Muscle layer of duodenum (tissue), 2 donors: Measurements from ENCODE around the gene SLF2.
"Not testable (repeated sequence)": the region's sequence is repeated elsewhere in the genome, so short reads cannot be mapped to it uniquely, and the experiment has no call there.

Source experiments
- H3K27ac ChIP-seq: one replicate; pipeline ENCODE4 v1.7.0; 2013; ENCODE audit warnings: mild to moderate bottlenecking, low read length
- H3K27me3 ChIP-seq: one replicate; pipeline ENCODE4 v1.7.0; 2013; ENCODE audit warnings: low read depth, mild to moderate bottlenecking, control low read depth, low read length
- H3K36me3 ChIP-seq, 2 donors: one replicate each; pipeline ENCODE4 v1.7.0; 2013; ENCODE audit warnings: low read length in 2 of 2, control low read depth in 1 of 2, mild to moderate bottlenecking in 1 of 2; ENCODE audit not compliant: insufficient read depth in 2 of 2, control insufficient read depth in 1 of 2
- H3K4me1 ChIP-seq, 2 donors: one replicate each; pipeline ENCODE4 v1.7.0; 2013; ENCODE audit warnings: low read length in 2 of 2, mild to moderate bottlenecking in 2 of 2, control low read depth in 1 of 2, moderate library complexity in 1 of 2; ENCODE audit not compliant: insufficient read depth in 2 of 2, control insufficient read depth in 1 of 2
- H3K4me3 ChIP-seq, 2 donors: one replicate each; pipeline ENCODE4 v1.7.0; 2013; ENCODE audit warnings: low read length in 2 of 2, low read depth in 1 of 2, mild to moderate bottlenecking in 1 of 2
- H3K9me3 ChIP-seq, 2 donors: one replicate each; pipeline ENCODE4 v1.7.0; 2013; ENCODE audit warnings: low read length in 2 of 2, control low read depth in 1 of 2, mild to moderate bottlenecking in 1 of 2; ENCODE audit not compliant: control insufficient read depth in 1 of 2
- donor health status: healthy.

SLF2 gene

GRCh38 chr10:100882671-100883311, 30.0 kb upstream of the SLF2 start:
- H3K27me3 ChIP-seq = no peaks in the 10 kb centered on the region
- H3K36me3 ChIP-seq = no peaks in the 10 kb centered on the region
- H3K27ac ChIP-seq = no peak overlapping the region
- peaks cover 0 to 16% of the 10 kb centered on the region in 2 donors for H3K4me1 ChIP-seq
- no peaks in the 10 kb centered on the region for H3K9me3 ChIP-seq
- H3K4me3 ChIP-seq = no peak overlapping the region

- H3K27ac ChIP-seq = no peak overlapping the region
- H3K36me3 ChIP-seq = no peaks in the 10 kb centered on the region
- no peaks in the 10 kb centered on the region for H3K27me3 ChIP-seq
- H3K4me1 ChIP-seq = peaks cover 0 to 18% of the 10 kb centered on the region in 2 donors
- H3K4me3 ChIP-seq = no peak overlapping the region
- no peaks in the 10 kb centered on the region for H3K9me3 ChIP-seq
Observed at GRCh38 chr10:100883312-100883821, 29.4 kb upstream of the SLF2 start.

- not testable (repeated sequence) for H3K4me3 ChIP-seq, H3K27ac ChIP-seq, H3K36me3 ChIP-seq, H3K27me3 ChIP-seq, H3K9me3 ChIP-seq
- H3K4me1 ChIP-seq = peaks cover 0 to 18% of the 10 kb centered on the region in 2 donors
Observed at GRCh38 chr10:100885611-100886010, 27.2 kb upstream of the SLF2 start.

GRCh38 chr10:100886091-100886490, 26.7 kb upstream of the SLF2 start:
- Histone ChIP-seq H3K27me3 (peaks cover 7% of the 10 kb centered on the region), H3K4me1 (peaks cover 0 to 18% of the 10 kb centered on the region in 2 donors), H3K9me3 (no peaks in the 10 kb centered on the region), H3K4me3 (no peak overlapping the region), H3K27ac (no peak overlapping the region), H3K36me3 (no peaks in the 10 kb centered on the region)

GRCh38 chr10:100886521-100886920, 26.2 kb upstream of the SLF2 start:
- Histone ChIP-seq H3K27ac (no peak overlapping the region), H3K4me3 (no peak overlapping the region), H3K36me3 (no peaks in the 10 kb centered on the region), H3K4me1 (peaks cover 0 to 18% of the 10 kb centered on the region in 2 donors), H3K27me3 (peaks cover 7% of the 10 kb centered on the region), H3K9me3 (no peaks in the 10 kb centered on the region)

- peaks cover 7% of the 10 kb centered on the region for H3K27me3 ChIP-seq
- H3K27ac ChIP-seq = no peak overlapping the region
- no peak overlapping the region for H3K4me3 ChIP-seq
- H3K4me1 ChIP-seq = peaks cover 0 to 16% of the 10 kb centered on the region in 2 donors
- H3K36me3 ChIP-seq = no peaks in the 10 kb centered on the region
- no peaks in the 10 kb centered on the region for H3K9me3 ChIP-seq
Observed at GRCh38 chr10:100886963-100887362, 25.8 kb upstream of the SLF2 start.

GRCh38 chr10:100887761-100888296, 24.9 kb upstream of the SLF2 start:
- Histone ChIP-seq H3K27ac (no peak overlapping the region), H3K36me3 (no peaks in the 10 kb centered on the region), H3K27me3 (peaks cover 7% of the 10 kb centered on the region), H3K9me3 (no peaks in the 10 kb centered on the region), H3K4me1 (peaks cover 0 to 10% of the 10 kb centered on the region in 2 donors), H3K4me3 (no peak overlapping the region)

GRCh38 chr10:100888957-100889356, 23.8 kb upstream of the SLF2 start:
- Histone ChIP-seq H3K36me3 (no peaks in the 10 kb centered on the region), H3K27ac (no peak overlapping the region), H3K27me3 (peaks cover 7% of the 10 kb centered on the region), H3K9me3 (no peaks in the 10 kb centered on the region), H3K4me3 (no peak overlapping the region), H3K4me1 (peaks cover 0 to 10% of the 10 kb centered on the region in 2 donors)

GRCh38 chr10:100889546-100889945, 23.2 kb upstream of the SLF2 start:
- H3K4me1 ChIP-seq = peaks cover 0 to 10% of the 10 kb centered on the region in 2 donors
- H3K27ac ChIP-seq = no peak overlapping the region
- no peaks in the 10 kb centered on the region for H3K9me3 ChIP-seq
- peaks cover 7% of the 10 kb centered on the region for H3K27me3 ChIP-seq
- H3K36me3 ChIP-seq = no peaks in the 10 kb centered on the region
- no peak overlapping the region for H3K4me3 ChIP-seq

GRCh38 chr10:100890141-100890672, 22.6 kb upstream of the SLF2 start:
- H3K36me3 ChIP-seq = no peaks in the 10 kb centered on the region
- no peak overlapping the region for H3K27ac ChIP-seq
- H3K9me3 ChIP-seq = no peaks in the 10 kb centered on the region
- H3K27me3 ChIP-seq = peaks cover 7% of the 10 kb centered on the region
- peaks cover 0 to 10% of the 10 kb centered on the region in 2 donors for H3K4me1 ChIP-seq
- H3K4me3 ChIP-seq = no peak overlapping the region

- Histone ChIP-seq H3K4me3 (no peak overlapping the region), H3K36me3 (no peaks in the 10 kb centered on the region), H3K9me3 (no peaks in the 10 kb centered on the region), H3K27me3 (peaks cover 7% of the 10 kb centered on the region), H3K4me1 (peaks cover 0 to 10% of the 10 kb centered on the region in 2 donors), H3K27ac (no peak overlapping the region)
Observed at GRCh38 chr10:100890673-100891317, 22.0 kb upstream of the SLF2 start.
